ENCODE data around the gene SLC24A5.

- TF ChIP-seq YY1 (IDR thresholded peaks at IDR 0.05; ENCODE audit: insufficient read depth, insufficient read length): no peak
- TF ChIP-seq SUZ12 (IDR thresholded peaks at IDR 0.05; ENCODE audit: extremely low read depth, insufficient read depth, insufficient read length): no peak
- no peak for TF ChIP-seq ZNF274 (IDR thresholded peaks at IDR 0.05; ENCODE audit: low read depth, low read length)
Observed at GRCh38 chr15:48086576-48086975, 34.2 kb upstream of the SLC24A5 start.

All from NT2/D1 (cell line).